H9 (cell line): ENCODE results near the gene IARS1. TPM values are rescaled to one million over a fixed set of nuclear protein-coding genes. Genes with fewer than 3 reads are reported as not detected.

ENCODE experiments used
- DNase-seq: peaks from one replicate; pipeline ENCODE4 v3.0.0-alpha.2; 2017
- H2AFZ ChIP-seq: one replicate; pipeline ENCODE4 v1.6.1; 2013; ENCODE audit warnings: mild to moderate bottlenecking, low read length, control low read depth, moderate library complexity
- H2AK5ac ChIP-seq: 2 replicates; pipeline ENCODE4 v1.6.1; 2013; ENCODE audit warnings: low read length, control low read depth, mixed read lengths; ENCODE audit not compliant: insufficient read length
- H2BK120ac ChIP-seq: one replicate; pipeline ENCODE4 v1.6.1; 2013; ENCODE audit warnings: low read depth, mild to moderate bottlenecking, low read length, control low read depth, inconsistent platforms; ENCODE audit not compliant: poor library complexity, severe bottlenecking
- H2BK12ac ChIP-seq: 2 replicates; pipeline ENCODE4 v1.6.1; 2013; ENCODE audit warnings: low read length, control low read depth, mixed read lengths, low read depth; ENCODE audit not compliant: insufficient read length
- H2BK15ac ChIP-seq: 2 replicates; pipeline ENCODE4 v1.6.1; 2013; ENCODE audit warnings: low read depth, low read length, control low read depth
- H2BK20ac ChIP-seq: one replicate; pipeline ENCODE4 v1.6.1; 2013; ENCODE audit warnings: low read depth, mild to moderate bottlenecking, low read length, control low read depth, inconsistent platforms; ENCODE audit not compliant: poor library complexity, severe bottlenecking
- H2BK5ac ChIP-seq: 2 replicates; pipeline ENCODE4 v1.6.1; 2013; ENCODE audit warnings: low read length, control low read depth, mixed read lengths; ENCODE audit not compliant: insufficient read length
- H3K14ac ChIP-seq: 2 replicates; pipeline ENCODE4 v1.6.1; 2013; ENCODE audit warnings: low read length, control low read depth; ENCODE audit not compliant: insufficient read depth
- H3K18ac ChIP-seq: 2 replicates; pipeline ENCODE4 v1.6.1; 2013; ENCODE audit warnings: low read depth, mild to moderate bottlenecking, mixed read lengths, low read length, control low read depth; ENCODE audit not compliant: insufficient read length
- H3K23ac ChIP-seq: 2 replicates; pipeline ENCODE4 v1.6.1; 2013; ENCODE audit warnings: low read length, control low read depth, mixed read lengths, low read depth; ENCODE audit not compliant: insufficient read length
- H3K23me2 ChIP-seq: 2 replicates; pipeline ENCODE4 v1.6.1; 2013; ENCODE audit warnings: low read depth, mild to moderate bottlenecking, mixed read lengths, low read length, control low read depth; ENCODE audit not compliant: insufficient read length, poor library complexity, severe bottlenecking
- H3K27ac ChIP-seq: 2 replicates; pipeline ENCODE4 v1.5.1; 2013; ENCODE audit warnings: low read length, control low read depth, mixed read lengths, low read depth; ENCODE audit not compliant: insufficient read length
- H3K27me3 ChIP-seq: 2 replicates; pipeline ENCODE4 v1.6.1; 2013; ENCODE audit warnings: low read length, control low read depth, inconsistent platforms; ENCODE audit not compliant: insufficient read depth
- H3K4ac ChIP-seq: 2 replicates; pipeline ENCODE4 v1.6.1; 2013; ENCODE audit warnings: low read depth, mild to moderate bottlenecking, control low read depth, inconsistent platforms, low read length, moderate library complexity
- H3K4me1 ChIP-seq: 2 replicates; pipeline ENCODE4 v1.6.1; 2013; ENCODE audit warnings: low read length, control low read depth, inconsistent platforms; ENCODE audit not compliant: insufficient read depth
- H3K4me2 ChIP-seq: 2 replicates; pipeline ENCODE4 v1.6.1; 2013; ENCODE audit warnings: low read length, control low read depth, mixed read lengths; ENCODE audit not compliant: insufficient read length, insufficient read depth
- H3K56ac ChIP-seq: 2 replicates; pipeline ENCODE4 v1.6.1; 2013; ENCODE audit warnings: low read depth, mild to moderate bottlenecking, mixed read lengths, low read length, control low read depth; ENCODE audit not compliant: insufficient read length
- H3K79me1 ChIP-seq: 2 replicates; pipeline ENCODE4 v1.6.1; 2013; ENCODE audit warnings: low read depth, mild to moderate bottlenecking, moderate library complexity, low read length, control low read depth, inconsistent platforms; ENCODE audit not compliant: insufficient read depth, poor library complexity, severe bottlenecking
- H3K79me2 ChIP-seq: 2 replicates; pipeline ENCODE4 v1.6.1; 2013; ENCODE audit warnings: low read length, control low read depth, inconsistent platforms; ENCODE audit not compliant: insufficient read depth
- H3K9ac ChIP-seq: 2 replicates; pipeline ENCODE4 v1.6.1; 2013; ENCODE audit warnings: low read length, control low read depth, mixed read lengths; ENCODE audit not compliant: insufficient read length; ENCODE audit errors: extremely low read depth
- H3K9me3 ChIP-seq: one replicate; pipeline ENCODE4 v1.6.1; 2013; ENCODE audit warnings: low read depth, low read length, inconsistent platforms; ENCODE audit not compliant: control insufficient read depth
- H3T11ph ChIP-seq: one replicate; pipeline ENCODE4 v1.6.1; 2013; ENCODE audit warnings: mild to moderate bottlenecking, low read length, control low read depth, inconsistent platforms
- H4K20me1 ChIP-seq: one replicate; pipeline ENCODE4 v1.6.1; 2013; ENCODE audit not compliant: control insufficient read depth, insufficient read length, insufficient read depth
- H4K5ac ChIP-seq: 2 replicates; pipeline ENCODE4 v1.6.1; 2013; ENCODE audit warnings: low read depth, mild to moderate bottlenecking, mixed read lengths, low read length, control low read depth; ENCODE audit not compliant: insufficient read length
- H4K8ac ChIP-seq: replicated peaks from 2 replicates; pipeline ENCODE4 v1.6.1; 2013; ENCODE audit warnings: low read length, control low read depth, mixed read lengths, low read depth; ENCODE audit not compliant: insufficient read length
- H4K91ac ChIP-seq: 2 replicates; pipeline ENCODE4 v1.6.1; 2013; ENCODE audit warnings: low read depth, mild to moderate bottlenecking, moderate library complexity, mixed read lengths, low read length, control low read depth; ENCODE audit not compliant: insufficient read length
- H3K27ac Mint-ChIP-seq, 3 experiments: 2 replicates in 2 of 3; 3 replicates in 1 of 3; pipeline ENCODE4 v1.8.0; 2020 to 2021; ENCODE audit warnings: mixed read lengths in 3 of 3, mild to moderate bottlenecking in 1 of 3, moderate library complexity in 1 of 3
- H3K27me3 Mint-ChIP-seq: 2 replicates; pipeline ENCODE4 v1.8.0; 2021; ENCODE audit warnings: low read depth, mild to moderate bottlenecking, moderate library complexity, mixed read lengths
- H3K36me3 Mint-ChIP-seq, 3 experiments: 2 replicates in 2 of 3; 3 replicates in 1 of 3; pipeline ENCODE4 v1.8.0; 2020 to 2021; ENCODE audit warnings: low read depth in 3 of 3, mixed read lengths in 3 of 3; ENCODE audit not compliant: insufficient read depth in 1 of 3
- H3K4me1 Mint-ChIP-seq, 2 experiments: 2 replicates each; pipeline ENCODE4 v1.8.0; 2020; ENCODE audit warnings: mixed read lengths in 2 of 2
- H3K4me3 Mint-ChIP-seq, 2 experiments: 2 replicates in 1 of 2; 3 replicates in 1 of 2; pipeline ENCODE4 v1.8.0; 2020 to 2021; ENCODE audit warnings: mild to moderate bottlenecking in 2 of 2, mixed read lengths in 2 of 2, moderate library complexity in 1 of 2
- H3K9me3 Mint-ChIP-seq, 2 experiments: 2 replicates in 1 of 2; 3 replicates in 1 of 2; pipeline ENCODE4 v1.8.0; 2020; ENCODE audit warnings: mild to moderate bottlenecking in 2 of 2, mixed read lengths in 2 of 2, moderate library complexity in 1 of 2
- CTCF ChIP-seq: fragments of 200-600 bp; sonication (generic); conservative IDR thresholded peaks from 3 replicates; pipeline ENCODE4 v1.8.0; 2021; ENCODE audit warnings: antibody characterized with exemption, mild to moderate bottlenecking
- WGBS: extraction: QIAGEN DNeasy Blood & Tissue Kit; methylation state at CpG from one replicate; pipeline ENCODE4 v1.1.7; 2013; ENCODE audit warnings: missing lambda C conversion rate, low lambda C conversion rate, mixed read lengths; ENCODE audit not compliant: insufficient read length; ENCODE audit errors: extremely low coverage; 5-methylcytosine and 5-hydroxymethylcytosine counted together
- total RNA-seq: library from RNA; stranded (reverse); gene quantifications from 2 replicates; pipeline ENCODE4 v1.2.1, GENCODE V29; 2021

Gene IARS1
- total RNA-seq, 1 experiment from 2014 or later, result 234 TPM

- Mint-ChIP-seq H3K4me3 (peak overlapping the region; percentile 99), H3K9me3 (no peaks in the 10 kb centered on the region; a peak in 1 of 5 replicates), H3K36me3 (peaks cover 8 to 28% (median 22%) of the 10 kb centered on the region in 3 experiments; a peak in 6 of 7 replicates), H3K4me1 (peaks cover 19 to 21% of the 10 kb centered on the region in 2 experiments), H3K27me3 (no peaks in the 10 kb centered on the region; the same call in 1 of the 2 replicates), H3K27ac (peak overlapping the region; percentile 99)
- no peaks in the 10 kb centered on the region for H3K4me1 ChIP-seq
- no peak overlapping the region for H2BK12ac ChIP-seq
- no peak overlapping the region for H3K18ac ChIP-seq
- H3K23ac ChIP-seq, result no peak overlapping the region
- H3K9me3 ChIP-seq, result no peaks in the 10 kb centered on the region
- no peak overlapping the region for H2BK20ac ChIP-seq
- no peak overlapping the region for H3K27ac ChIP-seq
- H3K79me1 ChIP-seq, result no peaks in the 10 kb centered on the region
- H3K79me2 ChIP-seq, result peaks cover 6% of the 10 kb centered on the region; the same call in 1 of the 2 replicates
- H4K20me1 ChIP-seq, result no peaks in the 10 kb centered on the region
- H3K14ac ChIP-seq, result peak overlapping the region; percentile 51; the same call in 1 of the 2 replicates
- peak overlapping the region; percentile 70 for H3K9ac ChIP-seq
- no CpG with 5 or more reads among the region's 12 CpGs for WGBS
- H2BK120ac ChIP-seq, result no peak overlapping the region
- no peak overlapping the region for H2BK5ac ChIP-seq
- no peaks in the 10 kb centered on the region for H3K23me2 ChIP-seq
- H4K8ac ChIP-seq, result no peak overlapping the region
- H2AFZ ChIP-seq, result no peak overlapping the region
- no peak overlapping the region for H2BK15ac ChIP-seq
- no peak overlapping the region for H3K4ac ChIP-seq
- H3K4me2 ChIP-seq, result peak overlapping the region; percentile 63
- no peak overlapping the region for H4K5ac ChIP-seq
- H3K27me3 ChIP-seq, result no peaks in the 10 kb centered on the region
- no peak overlapping the region for H4K91ac ChIP-seq
- H3K56ac ChIP-seq, result no peak overlapping the region
- no peak for DNase-seq
- no peak overlapping the region for H3T11ph ChIP-seq
- TF ChIP-seq CTCF, result no peak
- H2AK5ac ChIP-seq, result no peak overlapping the region
These were observed 31.4 kb upstream of the IARS1 start for GRCh38 chr9:92324889-92325268.
